ENCODE results near the gene VMA21. TPM values are rescaled to one million over a fixed set of nuclear protein-coding genes. Genes with fewer than 3 reads are reported as not detected.
A peak's percentile ranks its signal among the peaks of the same experiment; 100 is the strongest.

VMA21 gene
- total RNA-seq, 2 experiments from 2014 or later = 19.3 to 19.4 TPM

- Mint-ChIP-seq H3K4me1 (ENCODE audit: low read depth) (no peaks in the 10 kb centered on the region), H3K27me3 (peaks cover 12% of the 10 kb centered on the region), H3K9me3 (no peaks in the 10 kb centered on the region), H3K36me3 (ENCODE audit: low read depth) (no peaks in the 10 kb centered on the region), H3K27ac (no peak overlapping the region), H3K4me3 (no peak overlapping the region)
- Histone ChIP-seq H3K4me1 (ENCODE audit: insufficient read depth, low read length) (peaks cover 7% of the 10 kb centered on the region), H3K4me3 (ENCODE audit: low read length) (no peak overlapping the region), H3K27me3 (ENCODE audit: control insufficient read depth in 1 of 2, insufficient read depth in 2 of 2, low read length in 2 of 2) (peaks cover 0 to 5% of the 10 kb centered on the region in 2 experiments), H3K36me3 (ENCODE audit: insufficient read depth, low read length) (no peaks in the 10 kb centered on the region), H3K9me3 (ENCODE audit: control insufficient read depth in 1 of 2, insufficient read depth in 1 of 2, low read length in 2 of 2) (no peaks in the 10 kb centered on the region), H3K27ac (ENCODE audit: low read depth in 1 of 2, low read length in 2 of 2) (no peak overlapping the region)
- CTCF ChIA-PET = no interaction called here
- TF ChIP-seq, protein P1, sequence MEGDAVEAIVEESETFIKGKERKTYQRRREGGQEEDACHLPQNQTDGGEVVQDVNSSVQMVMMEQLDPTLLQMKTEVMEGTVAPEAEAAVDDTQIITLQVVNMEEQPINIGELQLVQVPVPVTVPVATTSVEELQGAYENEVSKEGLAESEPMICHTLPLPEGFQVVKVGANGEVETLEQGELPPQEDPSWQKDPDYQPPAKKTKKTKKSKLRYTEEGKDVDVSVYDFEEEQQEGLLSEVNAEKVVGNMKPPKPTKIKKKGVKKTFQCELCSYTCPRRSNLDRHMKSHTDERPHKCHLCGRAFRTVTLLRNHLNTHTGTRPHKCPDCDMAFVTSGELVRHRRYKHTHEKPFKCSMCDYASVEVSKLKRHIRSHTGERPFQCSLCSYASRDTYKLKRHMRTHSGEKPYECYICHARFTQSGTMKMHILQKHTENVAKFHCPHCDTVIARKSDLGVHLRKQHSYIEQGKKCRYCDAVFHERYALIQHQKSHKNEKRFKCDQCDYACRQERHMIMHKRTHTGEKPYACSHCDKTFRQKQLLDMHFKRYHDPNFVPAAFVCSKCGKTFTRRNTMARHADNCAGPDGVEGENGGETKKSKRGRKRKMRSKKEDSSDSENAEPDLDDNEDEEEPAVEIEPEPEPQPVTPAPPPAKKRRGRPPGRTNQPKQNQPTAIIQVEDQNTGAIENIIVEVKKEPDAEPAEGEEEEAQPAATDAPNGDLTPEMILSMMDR (IDR thresholded peaks at IDR 0.05) = no peak
- POLR2A ChIA-PET = no interaction called here
- DNase-seq (no peak), ATAC-seq (ENCODE audit: poor library complexity) (no peak)
- intact Hi-C loops (cut with DNase I, micrococcal nuclease) = loop anchor here in 1 of 2 experiments (5.0 kb wide), 2 partner anchors 211 to 591 kb away; no protein-coding TSS in a partner anchor
Measured at GRCh38 chrX:151363316-151363715, 33.7 kb upstream of the VMA21 start.

DNA sequence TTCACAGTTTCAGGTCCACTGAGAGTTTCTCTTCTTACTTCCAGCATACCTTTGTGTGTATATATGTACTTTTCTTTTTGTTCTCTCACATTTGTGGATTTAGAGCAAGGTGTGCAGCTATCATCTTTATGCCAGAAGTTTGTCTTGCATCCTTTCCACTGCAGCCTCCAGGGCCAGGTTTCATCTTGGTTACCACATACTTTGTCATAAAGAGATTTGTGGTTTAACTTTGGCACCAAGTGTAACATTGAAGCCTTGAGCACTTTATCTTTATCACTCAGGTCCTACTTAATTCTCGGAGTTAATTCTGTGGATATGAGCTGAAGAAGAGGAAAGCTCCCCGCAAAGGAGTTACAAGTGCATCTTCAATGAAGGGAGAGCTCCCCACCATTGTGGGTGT lies 31.4 kb upstream of the VMA21 start:
- CTCF ChIA-PET = no interaction called here
- Histone ChIP-seq H3K4me1 (ENCODE audit: insufficient read depth, low read length) (no peaks in the 10 kb centered on the region), H3K27me3 (ENCODE audit: control insufficient read depth in 1 of 2, insufficient read depth in 2 of 2, low read length in 2 of 2) (peaks cover 1 to 6% of the 10 kb centered on the region in 2 experiments), H3K36me3 (ENCODE audit: insufficient read depth, low read length) (no peaks in the 10 kb centered on the region), H3K4me3 (ENCODE audit: low read length) (no peak overlapping the region), H3K9me3 (ENCODE audit: control insufficient read depth in 1 of 2, insufficient read depth in 1 of 2, low read length in 2 of 2) (no peaks in the 10 kb centered on the region), H3K27ac (ENCODE audit: low read depth in 1 of 2, low read length in 2 of 2) (no peak overlapping the region)
- peaks cover 19% of the 10 kb centered on the region for H3K27me3 Mint-ChIP-seq
- H3K9me3 Mint-ChIP-seq = no peaks in the 10 kb centered on the region
- POLR2A ChIA-PET = no interaction called here
- H3K36me3 Mint-ChIP-seq (ENCODE audit: low read depth) = no peaks in the 10 kb centered on the region
- no peak overlapping the region for H3K4me3 Mint-ChIP-seq
- DNase-seq (no peak), ATAC-seq (ENCODE audit: poor library complexity) (no peak)
- TF ChIP-seq, protein P1 (IDR thresholded peaks at IDR 0.05) = no peak
- intact Hi-C loops (cut with DNase I, micrococcal nuclease) = no loop called here
- no peaks in the 10 kb centered on the region for H3K4me1 Mint-ChIP-seq (ENCODE audit: low read depth)
- no peak overlapping the region for H3K27ac Mint-ChIP-seq

DNA sequence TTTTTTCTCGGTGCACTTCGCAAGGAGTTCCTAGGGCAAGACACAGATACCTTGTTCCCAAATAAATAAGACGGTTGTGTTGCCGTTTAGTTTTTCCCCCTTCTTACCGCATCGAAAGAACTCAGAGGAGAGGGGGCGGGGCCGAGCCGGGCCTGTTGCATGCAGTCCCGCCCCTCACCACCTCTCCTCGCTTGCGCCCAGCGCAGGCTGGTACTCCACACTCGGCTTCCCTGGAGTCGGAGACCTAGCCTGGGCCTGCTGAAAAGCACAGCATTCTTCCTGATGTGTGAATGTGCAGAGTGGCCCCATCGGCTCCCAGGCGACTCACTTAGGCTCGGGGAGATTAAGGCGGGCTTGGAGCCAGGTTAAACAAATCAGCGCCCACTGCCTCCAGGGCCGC lies 26.1 kb upstream of the VMA21 start:
- Histone ChIP-seq H3K9me3 (ENCODE audit: control insufficient read depth in 1 of 2, insufficient read depth in 1 of 2, low read length in 2 of 2) (no peaks in the 10 kb centered on the region), H3K27ac (ENCODE audit: low read depth in 1 of 2, low read length in 2 of 2) (no peak overlapping the region), H3K27me3 (ENCODE audit: control insufficient read depth in 1 of 2, insufficient read depth in 2 of 2, low read length in 2 of 2) (peaks cover 3 to 12% of the 10 kb centered on the region in 2 experiments), H3K36me3 (ENCODE audit: insufficient read depth, low read length) (no peaks in the 10 kb centered on the region), H3K4me1 (ENCODE audit: insufficient read depth, low read length) (no peaks in the 10 kb centered on the region), H3K4me3 (ENCODE audit: low read length) (no peak overlapping the region)
- H3K36me3 Mint-ChIP-seq (ENCODE audit: low read depth) = no peaks in the 10 kb centered on the region
- no peak overlapping the region for H3K4me3 Mint-ChIP-seq
- ATAC-seq (ENCODE audit: poor library complexity) (peak; percentile 54), DNase-seq (peak in 2 of 14 experiments; percentile 6 to 20)
- H3K27me3 Mint-ChIP-seq = peaks cover 28% of the 10 kb centered on the region
- ChIA-PET CTCF (no interaction called here), POLR2A (no interaction called here)
- TF ChIP-seq, protein P1 (IDR thresholded peaks at IDR 0.05) = no peak
- H3K9me3 Mint-ChIP-seq = no peaks in the 10 kb centered on the region
- H3K27ac Mint-ChIP-seq = no peak overlapping the region
- intact Hi-C loops (cut with DNase I, micrococcal nuclease) = no loop called here
- H3K4me1 Mint-ChIP-seq (ENCODE audit: low read depth) = no peaks in the 10 kb centered on the region

Measured in CD4-positive, alpha-beta T cell (primary cell).